GM15510 (cell line): ENCODE data around the gene RBM46.

ENCODE experiments used
- POLR2A ChIP-seq: IDR thresholded peaks from 3 replicates; pipeline ENCODE4 v1.6.1; 2011; ENCODE audit warnings: borderline replicate concordance; ENCODE audit not compliant: insufficient read length; ENCODE audit errors: extremely low read depth

The RBM46 gene

GRCh38 chr4:154781126-154781982 lies at the start of gene RBM46:
Gene RBM46 (plus strand): TSS chr4:154781272. CDS start chr4:154796753, 15,481 bp downstream.
- no peak for TF ChIP-seq POLR2A

- TF ChIP-seq POLR2A: no peak
Measured at GRCh38 chr4:154731756-154732155, 49.3 kb upstream of the RBM46 start.

DNA sequence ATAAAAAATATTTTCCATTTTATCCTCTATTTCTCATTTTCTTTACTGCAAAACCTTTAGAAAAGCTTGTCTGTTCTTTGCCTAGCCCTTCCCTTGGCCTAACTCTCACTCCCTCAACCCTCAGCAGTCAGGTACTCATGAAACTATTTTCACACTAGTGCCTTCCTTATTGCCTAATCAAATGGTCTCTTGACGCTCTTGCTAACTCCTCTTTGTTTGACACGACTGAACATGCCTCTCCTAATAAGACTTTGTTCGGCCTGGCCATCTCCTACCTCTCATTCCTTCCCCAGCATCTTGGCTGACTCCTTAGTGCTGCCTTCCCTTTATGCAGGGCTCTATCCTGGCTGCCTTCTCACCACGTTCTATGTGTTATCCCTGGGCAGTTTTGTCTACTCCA lies 48.4 kb upstream of the RBM46 start:
- TF ChIP-seq POLR2A: no peak

- TF ChIP-seq POLR2A: no peak
Measured at GRCh38 chr4:154736770-154737169, 44.3 kb upstream of the RBM46 start.

- TF ChIP-seq POLR2A: no peak
Measured at GRCh38 chr4:154738426-154738825, 42.6 kb upstream of the RBM46 start.

- TF ChIP-seq POLR2A: no peak
Measured at GRCh38 chr4:154739111-154739510, 42.0 kb upstream of the RBM46 start.

DNA sequence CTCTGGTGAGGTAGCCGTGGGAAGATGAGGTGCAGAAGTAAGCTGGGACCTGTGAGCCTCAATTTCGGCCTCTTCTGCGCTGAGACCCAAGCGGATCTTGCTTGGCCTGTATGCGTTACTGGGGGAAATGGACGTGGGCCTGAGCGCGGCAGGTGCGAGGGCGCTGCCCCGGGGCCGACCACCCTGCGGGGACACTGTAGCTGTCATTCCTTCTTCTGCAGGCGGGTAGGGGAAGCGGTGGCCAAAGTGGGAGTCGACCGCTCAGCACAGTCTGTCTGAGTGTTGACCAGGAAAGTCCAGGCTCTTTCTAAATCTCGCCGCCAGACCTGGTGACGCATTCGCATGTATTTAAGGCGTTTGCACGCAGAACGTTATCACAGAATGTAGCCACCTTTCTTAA lies 40.6 kb upstream of the RBM46 start:
- TF ChIP-seq POLR2A: no peak

GRCh38 chr4:154741131-154741665 lies 39.9 kb upstream of the RBM46 start:
- no peak for TF ChIP-seq POLR2A

GRCh38 chr4:154741922-154742850 lies 38.9 kb upstream of the RBM46 start:
- TF ChIP-seq POLR2A: no peak

DNA sequence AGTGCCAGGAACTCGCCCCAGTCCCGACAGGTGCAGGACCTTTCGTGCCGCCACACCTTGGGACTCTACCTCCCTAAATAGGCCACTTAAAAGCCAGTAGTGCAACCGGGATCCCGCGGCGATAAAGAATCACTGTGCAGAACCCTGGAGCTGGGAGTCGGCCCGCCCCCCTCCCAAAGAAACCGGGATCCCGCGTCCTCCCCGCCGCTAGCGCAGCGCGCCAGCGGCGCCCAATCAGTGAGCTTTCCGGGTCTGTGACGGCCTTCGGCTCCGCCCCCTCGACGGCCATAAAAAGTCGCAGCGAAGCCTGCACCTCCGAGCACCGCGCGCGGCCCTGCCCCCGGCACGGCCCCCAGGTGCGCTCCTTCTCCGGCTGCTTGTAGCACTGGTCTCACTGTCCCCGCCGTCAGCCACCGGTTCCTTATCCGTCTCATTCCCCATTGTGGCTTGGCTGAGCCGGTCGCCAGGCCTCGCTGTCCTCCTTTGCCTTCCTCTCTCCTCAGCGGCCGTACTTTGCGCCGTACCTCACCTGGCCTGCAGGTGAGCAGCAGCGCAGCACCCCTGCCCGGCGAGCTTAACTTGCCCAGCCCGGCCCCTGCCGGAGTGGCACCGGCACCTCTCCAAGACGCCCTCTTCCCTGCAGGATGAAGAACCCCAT lies 37.3 kb upstream of the RBM46 start, which contains the start of gene LRAT:
LRAT (plus strand) TSS at position 318 of the 658 bp plus-strand sequence; CDS start at position 645, 327 bp downstream.
- TF ChIP-seq POLR2A: no peak

GRCh38 chr4:154744341-154744926 lies 36.6 kb upstream of the RBM46 start:
- TF ChIP-seq POLR2A: no peak

GRCh38 chr4:154757713-154758112 lies 23.4 kb upstream of the RBM46 start:
- no peak for TF ChIP-seq POLR2A

DNA sequence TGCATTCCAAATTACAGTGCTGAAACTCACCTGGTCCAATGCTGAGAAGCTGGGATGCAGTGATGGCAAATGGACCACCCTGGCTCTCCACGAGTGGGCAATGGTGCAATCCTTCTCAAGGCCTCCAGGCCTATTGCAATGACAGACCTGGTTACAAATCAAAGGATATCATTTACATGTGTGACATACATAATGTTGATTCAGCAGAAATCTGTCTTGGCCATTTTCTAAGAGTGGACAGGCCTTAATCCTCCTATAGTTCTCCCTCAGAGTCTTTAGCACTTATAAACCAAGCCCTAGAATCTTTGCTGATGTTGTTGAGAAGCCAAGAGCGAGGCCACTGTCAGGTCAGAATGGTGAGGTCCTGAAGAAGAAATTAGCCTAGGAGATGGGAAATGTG lies 20.2 kb upstream of the RBM46 start:
- no peak for TF ChIP-seq POLR2A

DNA sequence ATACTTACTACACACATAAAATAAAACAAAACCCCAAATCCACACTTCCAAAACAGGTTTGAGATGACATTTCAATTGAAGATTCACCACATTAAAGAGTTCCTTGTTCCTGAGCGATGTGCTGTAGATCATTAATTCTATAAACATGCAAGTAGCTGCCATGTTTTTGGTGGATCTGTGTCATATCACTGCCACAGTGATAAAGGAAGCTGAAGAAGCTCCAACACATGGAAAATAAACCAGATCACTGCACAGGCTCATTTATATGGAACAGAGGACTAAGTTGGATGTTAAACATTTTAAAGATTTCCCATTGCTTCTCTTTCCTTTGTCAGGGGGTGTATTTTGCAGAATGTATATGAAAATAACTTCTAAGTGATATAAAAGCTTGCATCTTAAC lies 2.8 kb upstream of the RBM46 start:
- no peak for TF ChIP-seq POLR2A

DNA sequence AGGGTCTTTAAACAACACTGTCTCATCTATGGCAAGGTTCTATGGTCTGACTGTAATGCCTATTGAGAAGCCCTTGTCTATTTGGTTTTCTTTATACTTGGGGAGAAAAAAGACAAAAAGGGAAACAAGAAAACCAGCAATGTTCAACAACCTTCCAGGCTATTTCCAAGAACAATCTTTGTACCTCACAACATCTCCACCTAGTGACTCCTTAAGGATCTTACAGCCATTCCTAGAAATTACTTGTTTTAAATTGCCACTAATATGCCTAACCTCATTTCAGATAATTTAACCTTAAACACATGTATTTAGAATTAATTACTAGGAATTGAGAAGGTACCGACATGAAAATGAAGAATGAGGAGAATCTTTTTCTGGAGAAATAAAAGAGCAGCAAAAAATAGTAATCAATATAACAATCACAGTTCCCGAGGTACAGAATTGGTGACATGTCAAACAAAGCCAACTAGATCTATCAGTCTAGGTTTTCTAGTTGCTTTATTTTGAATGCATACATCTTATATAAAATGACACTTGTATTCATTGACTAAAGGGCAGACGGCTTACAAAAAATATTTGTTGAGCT lies 1.6 kb upstream of the RBM46 start:
- TF ChIP-seq POLR2A: no peak

GRCh38 chr4:154781983-154782293 lies 866 bp downstream of the RBM46 start:
- TF ChIP-seq POLR2A: no peak
